Endothelial cell of umbilical vein (primary cell): Measurements from ENCODE around the gene SETD9.

Experiments
- CTCF ChIP-seq, 2 donors: IDR thresholded peaks; 1 replicate in 1 of 2; 2 replicates in 1 of 2; pipeline ENCODE4 v1.5.1; 2011; ENCODE audit warnings: low read length in 2 of 2, mild to moderate bottlenecking in 2 of 2, moderate library complexity in 2 of 2, control low read depth in 1 of 2, inconsistent platforms in 1 of 2, low read depth in 1 of 2; ENCODE audit not compliant: insufficient read depth in 1 of 2; ENCODE audit errors: extremely low read depth in 1 of 2
- POLR2A ChIP-seq: IDR thresholded peaks from 2 replicates; pipeline ENCODE4 v1.6.1; 2012; ENCODE audit warnings: low read depth, mild to moderate bottlenecking, control low read depth, low read length
- POLR2AphosphoS5 ChIP-seq: IDR thresholded peaks from 2 replicates; pipeline ENCODE4 v1.6.1; 2012; ENCODE audit warnings: low read depth, mild to moderate bottlenecking, control low read depth, low read length, moderate library complexity; ENCODE audit not compliant: insufficient read depth

GRCh38 chr5:56922922-56923321 lies 13.5 kb downstream of the SETD9 start:
- no peak for TF ChIP-seq POLR2A
- no peak for TF ChIP-seq CTCF (IDR thresholded peaks at IDR 0.05; ENCODE audit: extremely low read depth in 1 of 2, insufficient read depth in 1 of 2, low read depth in 1 of 2, low read length in 2 of 2)
- no peak for TF ChIP-seq POLR2AphosphoS5
